Vagina (tissue), 2 donors: Measurements from ENCODE around the gene TTBK1.

Experiments
- CTCF ChIP-seq, 3 experiments: fragments of 450-650 bp in 2 of 3; fragments of 200-600 bp in 1 of 3; sonication (generic) in 1 of 3; IDR thresholded peaks; one replicate each; pipeline ENCODE4 v1.5.1; 2017 to 2019; ENCODE audit warnings: antibody characterized with exemption in 3 of 3, mild to moderate bottlenecking in 2 of 3, moderate library complexity in 2 of 3
- POLR2AphosphoS5 ChIP-seq, 2 donors: sonication (generic); formaldehyde crosslinking; IDR thresholded peaks; one replicate each; pipeline ENCODE4 v1.9.0; 2017; ENCODE audit warnings: antibody characterized with exemption in 2 of 2, mild to moderate bottlenecking in 2 of 2, low read depth in 1 of 2; ENCODE audit not compliant: insufficient read depth in 1 of 2

DNA sequence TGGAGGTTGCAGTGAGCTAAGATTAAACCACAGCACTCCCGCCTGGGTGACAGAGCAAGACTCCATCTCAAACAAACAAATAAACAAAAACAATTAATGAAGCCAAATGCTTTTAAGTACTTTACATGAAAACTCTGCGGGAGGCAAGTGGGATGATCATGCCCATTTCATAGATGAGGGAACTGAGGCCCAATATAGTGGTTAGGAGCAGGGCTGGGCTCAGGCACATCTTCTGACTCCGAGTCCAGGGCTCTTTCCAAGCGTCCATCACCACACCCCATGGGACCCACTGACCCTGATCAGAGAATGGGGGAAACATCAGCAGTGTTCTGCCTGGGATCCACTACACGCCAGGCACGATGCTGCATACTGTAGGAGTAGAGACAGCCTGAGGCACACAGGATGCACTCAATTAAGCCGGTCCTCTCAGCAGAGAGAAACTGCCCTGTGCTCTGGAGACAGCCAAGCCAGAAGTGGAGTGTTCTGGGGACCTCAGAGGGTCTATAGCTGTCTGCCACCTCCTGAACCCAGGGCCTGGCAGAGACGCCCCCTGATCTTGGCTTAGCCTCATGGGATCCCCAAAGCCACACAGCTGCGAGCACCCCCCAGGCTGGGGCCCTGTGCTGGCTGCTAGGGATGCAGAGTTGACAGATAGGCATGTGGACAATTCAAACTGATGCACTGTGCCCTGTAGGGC is 13.5 kb downstream of the TTBK1 start:
- no peak for TF ChIP-seq CTCF (IDR thresholded peaks at IDR 0.05)
- no peak for TF ChIP-seq POLR2AphosphoS5 (IDR thresholded peaks at IDR 0.05; ENCODE audit: insufficient read depth in 1 of 2, low read depth in 1 of 2)
